ACC112 (cell line): ENCODE measurements around the gene TRPM7.
"Not testable (repeated sequence)": the region's sequence is repeated elsewhere in the genome, so short reads cannot be mapped to it uniquely, and the experiment has no call there.

Source experiments
- H2AFZ ChIP-seq: fragments of 200-600 bp; sonication (generic); one replicate; pipeline ENCODE4 v1.6.0; 2017; ENCODE audit warnings: antibody characterized with exemption, low read length; ENCODE audit not compliant: unreplicated experiment
- H3K27ac ChIP-seq: fragments of 200-600 bp; sonication (generic); 2 replicates; pipeline ENCODE4 v1.5.1; 2014; ENCODE audit warnings: low read depth, mild to moderate bottlenecking, antibody characterized with exemption, low read length, moderate library complexity
- H3K27me3 ChIP-seq: fragments of 200-600 bp; sonication (generic); 2 replicates; pipeline ENCODE4 v1.6.1; 2014; ENCODE audit warnings: mild to moderate bottlenecking, antibody characterized with exemption, low read length, moderate library complexity, mixed read lengths; ENCODE audit not compliant: insufficient read depth
- H3K36me3 ChIP-seq: fragments of 200-600 bp; sonication (generic); 2 replicates; pipeline ENCODE4 v1.6.1; 2016; ENCODE audit warnings: mild to moderate bottlenecking, antibody characterized with exemption, low read length, moderate library complexity, mixed read lengths; ENCODE audit not compliant: insufficient read depth
- H3K4me1 ChIP-seq: fragments of 200-600 bp; sonication (generic); one replicate; pipeline ENCODE4 v1.6.1; 2016; ENCODE audit warnings: low read length, mixed read lengths; ENCODE audit not compliant: insufficient read depth, unreplicated experiment, control insufficient read depth
- H3K4me3 ChIP-seq: fragments of 200-600 bp; sonication (generic); 2 replicates; pipeline ENCODE4 v1.5.1; 2014; ENCODE audit warnings: mild to moderate bottlenecking, low read depth, low read length
- H3K79me2 ChIP-seq: fragments of 200-600 bp; sonication (generic); one replicate; pipeline ENCODE4 v1.6.0; 2016; ENCODE audit warnings: low read length; ENCODE audit not compliant: control insufficient read depth, unreplicated experiment, insufficient read depth

Gene TRPM7

GRCh38 chr15:50616554-50616953 lies 70.0 kb downstream of the TRPM7 start:
- not testable (repeated sequence) for H3K79me2 ChIP-seq, H3K27ac ChIP-seq, H3K4me3 ChIP-seq, H3K27me3 ChIP-seq, H2AFZ ChIP-seq, H3K4me1 ChIP-seq
- H3K36me3 ChIP-seq: peaks cover 24% of the 10 kb centered on the region

DNA sequence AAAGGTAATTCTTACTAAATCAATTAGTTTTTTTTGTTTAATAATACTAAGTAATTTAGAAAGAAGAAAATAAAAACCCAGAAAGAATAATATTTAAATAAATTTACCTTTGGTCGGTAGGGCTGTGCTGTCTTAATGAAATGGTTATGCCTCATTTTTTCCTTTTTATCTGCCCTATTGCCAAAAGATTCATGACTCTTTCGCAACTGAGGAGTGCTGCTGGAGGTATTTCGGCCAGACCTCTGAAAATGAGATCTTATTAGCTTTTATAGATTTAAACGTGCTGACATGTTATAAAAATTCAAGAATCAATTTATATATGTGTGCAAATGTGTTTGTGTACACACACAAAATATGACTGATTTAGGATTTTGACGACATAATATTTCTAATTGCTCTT lies 73.0 kb downstream of the TRPM7 start:
- peaks cover 33% of the 10 kb centered on the region for H3K36me3 ChIP-seq
- H3K27ac ChIP-seq: no peak overlapping the region
- H3K4me3 ChIP-seq: no peak overlapping the region
- no peaks in the 10 kb centered on the region for H3K27me3 ChIP-seq
- no peaks in the 10 kb centered on the region for H3K4me1 ChIP-seq
- H3K79me2 ChIP-seq: no peaks in the 10 kb centered on the region
- H2AFZ ChIP-seq: no peak overlapping the region

- Histone ChIP-seq H3K4me3 (no peak overlapping the region), H3K4me1 (no peaks in the 10 kb centered on the region), H3K27me3 (no peaks in the 10 kb centered on the region), H3K36me3 (peaks cover 56% of the 10 kb centered on the region), H3K79me2 (no peaks in the 10 kb centered on the region), H3K27ac (no peak overlapping the region), H2AFZ (no peak overlapping the region)
Measured at GRCh38 chr15:50607129-50607528, 79.5 kb downstream of the TRPM7 start.

DNA sequence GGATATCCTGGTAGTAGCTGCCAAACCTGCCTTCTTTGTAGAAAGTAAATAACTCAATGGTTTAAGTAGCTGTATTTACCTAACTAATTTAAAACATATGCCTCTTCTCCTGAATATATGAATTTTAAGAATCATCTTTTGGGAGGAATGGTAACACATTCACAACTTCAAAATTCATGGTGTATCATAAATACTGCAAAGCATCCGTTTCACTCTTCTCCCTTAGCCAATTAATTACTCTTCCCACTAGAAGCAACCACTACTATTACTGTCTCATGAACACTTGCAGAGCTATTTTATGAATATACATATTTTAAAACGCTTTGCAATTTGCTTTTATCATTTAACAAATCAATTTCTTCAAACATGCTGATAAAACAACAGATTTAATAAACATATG lies 81.1 kb downstream of the TRPM7 start:
- no peak overlapping the region for H2AFZ ChIP-seq

GRCh38 chr15:50602028-50602427 lies 84.6 kb downstream of the TRPM7 start:
- not testable (repeated sequence) for H3K4me3 ChIP-seq, H3K4me1 ChIP-seq, H2AFZ ChIP-seq, H3K27me3 ChIP-seq, H3K27ac ChIP-seq, H3K79me2 ChIP-seq
- peaks cover 30% of the 10 kb centered on the region for H3K36me3 ChIP-seq

More for the DNA sequence above, 81.1 kb downstream of the TRPM7 start:
- Histone ChIP-seq H3K27ac (no peak overlapping the region), H3K4me1 (no peaks in the 10 kb centered on the region), H3K4me3 (no peak overlapping the region), H3K79me2 (no peaks in the 10 kb centered on the region), H3K36me3 (peaks cover 46% of the 10 kb centered on the region), H3K27me3 (no peaks in the 10 kb centered on the region)

- Histone ChIP-seq H3K27ac (no peak overlapping the region), H3K36me3 (peaks cover 27% of the 10 kb centered on the region; the same call in 1 of the 2 replicates), H3K4me1 (peaks cover 3% of the 10 kb centered on the region), H3K27me3 (no peaks in the 10 kb centered on the region), H2AFZ (no peak overlapping the region), H3K4me3 (no peak overlapping the region), H3K79me2 (no peaks in the 10 kb centered on the region)
Measured at GRCh38 chr15:50594311-50594710, 92.3 kb downstream of the TRPM7 start.

GRCh38 chr15:50593761-50594160 lies 92.8 kb downstream of the TRPM7 start:
- Histone ChIP-seq H3K4me1 (peaks cover 3% of the 10 kb centered on the region), H3K79me2 (no peaks in the 10 kb centered on the region), H3K27me3 (no peaks in the 10 kb centered on the region), H3K36me3 (peaks cover 30% of the 10 kb centered on the region), H2AFZ (no peak overlapping the region), H3K27ac (no peak overlapping the region), H3K4me3 (no peak overlapping the region)

DNA sequence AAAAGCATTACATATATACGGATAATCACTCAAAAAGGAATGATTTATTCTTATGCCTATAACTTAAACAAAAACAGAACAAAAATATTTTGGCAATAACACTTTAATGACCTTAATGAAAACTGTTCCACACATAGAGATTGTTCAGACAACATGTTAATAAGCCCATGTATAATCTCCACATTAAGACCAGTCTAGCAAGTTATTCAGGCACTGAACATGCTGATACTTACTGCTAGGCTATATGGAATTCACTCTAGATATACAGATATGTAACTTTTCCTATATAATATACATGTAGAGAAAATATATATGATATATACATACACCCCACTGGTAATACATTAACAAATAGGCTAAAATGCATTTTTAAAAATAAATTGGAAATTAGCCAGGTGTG lies 96.3 kb downstream of the TRPM7 start:
- H3K4me1 ChIP-seq: no peaks in the 10 kb centered on the region
- no peak overlapping the region for H3K4me3 ChIP-seq
- no peak overlapping the region for H2AFZ ChIP-seq
- no peaks in the 10 kb centered on the region for H3K79me2 ChIP-seq
- H3K27me3 ChIP-seq: no peaks in the 10 kb centered on the region
- peaks cover 42% of the 10 kb centered on the region for H3K36me3 ChIP-seq
- no peak overlapping the region for H3K27ac ChIP-seq

- H3K27ac ChIP-seq: no peak overlapping the region
- H3K4me3 ChIP-seq: no peak overlapping the region
- H3K79me2 ChIP-seq: no peaks in the 10 kb centered on the region
- H3K27me3 ChIP-seq: no peaks in the 10 kb centered on the region
- H3K36me3 ChIP-seq: peaks cover 24% of the 10 kb centered on the region
- no peaks in the 10 kb centered on the region for H3K4me1 ChIP-seq
- no peak overlapping the region for H2AFZ ChIP-seq
Measured at GRCh38 chr15:50577492-50577891, 109.1 kb downstream of the TRPM7 start.

GRCh38 chr15:50576166-50576565 lies 110.4 kb downstream of the TRPM7 start:
- Histone ChIP-seq H3K4me1 (no peaks in the 10 kb centered on the region), H3K27ac (no peak overlapping the region), H3K79me2 (no peaks in the 10 kb centered on the region), H2AFZ (no peak overlapping the region), H3K36me3 (peaks cover 26% of the 10 kb centered on the region), H3K27me3 (no peaks in the 10 kb centered on the region), H3K4me3 (no peak overlapping the region)

GRCh38 chr15:50573842-50574241 lies 112.8 kb downstream of the TRPM7 start:
- not testable (repeated sequence) for H2AFZ ChIP-seq
- H3K36me3 ChIP-seq: peaks cover 35% of the 10 kb centered on the region

More at GRCh38 chr15:50573842-50574241, 112.8 kb downstream of the TRPM7 start:
- H3K27me3 ChIP-seq, H3K4me3 ChIP-seq, H3K79me2 ChIP-seq, H3K27ac ChIP-seq, H3K4me1 ChIP-seq: not testable (repeated sequence)
